H4 (cell line): ENCODE data around the gene ERC2. TPM values are rescaled to one million over a fixed set of nuclear protein-coding genes. Genes with fewer than 3 reads are reported as not detected.

Experiments used
- DNase-seq: peaks from one replicate; pipeline ENCODE4 v3.0.0-alpha.2; 2015; ENCODE audit warnings: low spot score
- total RNA-seq: library from RNA; depleted of rRNA; stranded (reverse); fragments of >200 nt; shearing (Covaris generic); gene quantifications from 2 replicates; pipeline ENCODE4 v1.2.3, GENCODE V29; 2014

The ERC2 gene
- total RNA-seq, 1 experiment from 2014 or later: 1.6 TPM

DNA sequence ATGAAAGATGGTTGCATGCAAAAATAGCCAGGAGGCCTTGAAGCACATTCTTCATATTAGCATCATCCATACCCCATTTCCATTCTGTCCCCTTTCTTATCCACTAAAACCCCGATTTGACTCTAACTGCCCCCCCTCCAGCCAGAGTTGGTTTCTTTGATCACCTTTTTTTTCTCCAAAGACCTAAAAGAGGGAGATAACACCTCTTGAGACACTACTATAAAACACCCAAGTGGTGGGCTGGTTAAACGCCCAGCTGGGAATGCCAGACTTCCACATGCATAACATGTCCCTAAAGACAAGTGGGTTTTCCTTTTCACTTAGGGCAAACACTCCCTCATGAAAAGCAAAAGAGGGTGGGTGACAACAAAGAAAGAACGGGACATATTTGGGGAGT, 847.2 kb downstream of the ERC2 start:
- DNase-seq: no peak

GRCh38 chr3:55620351-55621025, 847.8 kb downstream of the ERC2 start:
- DNase-seq: peak; percentile 77

- no peak for DNase-seq
These were observed 849.0 kb downstream of the ERC2 start for GRCh38 chr3:55619046-55619808.

GRCh38 chr3:55617385-55617784, 850.9 kb downstream of the ERC2 start:
- no peak for DNase-seq

GRCh38 chr3:55616803-55617202, 851.5 kb downstream of the ERC2 start:
- DNase-seq: no peak

DNA sequence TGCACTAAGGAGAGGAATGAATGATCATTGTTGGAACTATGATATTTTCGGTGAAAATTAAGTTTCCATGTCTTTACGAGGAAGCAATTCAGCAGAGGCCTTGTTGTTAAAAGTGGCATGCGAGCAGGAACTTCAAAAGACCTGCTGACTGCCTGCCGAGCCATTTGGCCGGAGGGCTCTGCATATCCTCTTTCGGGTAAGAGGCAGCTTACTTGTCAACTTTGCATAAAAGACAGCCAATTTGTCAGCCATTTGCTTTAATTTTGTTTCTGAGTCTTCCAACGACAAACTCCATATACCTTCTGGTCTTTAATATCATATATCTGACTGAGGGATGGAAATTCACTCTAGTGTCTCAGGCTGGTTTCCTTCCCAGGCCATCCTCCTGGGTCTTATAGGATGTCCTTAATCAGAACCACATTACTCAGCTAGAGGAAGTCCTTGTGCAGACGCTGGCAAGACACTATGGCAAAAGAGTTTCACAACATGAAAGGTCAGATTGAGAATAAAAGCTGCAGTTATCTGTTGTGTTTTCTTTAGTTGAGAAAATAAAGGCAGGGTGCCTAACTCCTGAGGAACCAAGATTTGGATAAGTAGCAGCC, 852.5 kb downstream of the ERC2 start:
- no peak for DNase-seq

- no peak for DNase-seq
These were observed 853.1 kb downstream of the ERC2 start for GRCh38 chr3:55615039-55615693.

DNA sequence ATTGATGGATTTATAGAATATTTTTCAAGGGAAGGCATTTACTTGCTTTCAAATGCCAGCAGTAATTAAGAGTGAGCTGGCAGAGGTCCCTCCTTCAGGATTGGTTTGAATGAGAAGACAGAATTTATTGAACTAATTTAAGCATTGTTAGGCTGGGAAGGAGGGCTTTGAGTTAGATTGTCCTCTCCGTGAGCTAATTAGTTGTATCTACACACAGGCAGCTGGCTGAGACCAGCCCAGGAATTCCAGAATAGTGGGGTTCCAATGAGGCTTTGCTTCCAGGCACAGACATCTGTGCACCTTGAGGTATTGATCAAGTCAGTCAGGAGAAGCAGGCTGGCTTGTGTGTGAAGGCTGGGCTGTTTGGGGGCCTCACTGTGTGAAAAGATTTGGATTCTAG, 857.1 kb downstream of the ERC2 start:
- no peak for DNase-seq

GRCh38 chr3:55609230-55609827, 858.9 kb downstream of the ERC2 start:
- no peak for DNase-seq

- no peak for DNase-seq
These were observed 859.8 kb downstream of the ERC2 start for GRCh38 chr3:55608301-55608937.

GRCh38 chr3:55607844-55608243, 860.4 kb downstream of the ERC2 start:
- DNase-seq: no peak

GRCh38 chr3:55607175-55607574, 861.1 kb downstream of the ERC2 start:
- DNase-seq: no peak

GRCh38 chr3:55605443-55606236, 862.6 kb downstream of the ERC2 start:
- DNase-seq: no peak

DNA sequence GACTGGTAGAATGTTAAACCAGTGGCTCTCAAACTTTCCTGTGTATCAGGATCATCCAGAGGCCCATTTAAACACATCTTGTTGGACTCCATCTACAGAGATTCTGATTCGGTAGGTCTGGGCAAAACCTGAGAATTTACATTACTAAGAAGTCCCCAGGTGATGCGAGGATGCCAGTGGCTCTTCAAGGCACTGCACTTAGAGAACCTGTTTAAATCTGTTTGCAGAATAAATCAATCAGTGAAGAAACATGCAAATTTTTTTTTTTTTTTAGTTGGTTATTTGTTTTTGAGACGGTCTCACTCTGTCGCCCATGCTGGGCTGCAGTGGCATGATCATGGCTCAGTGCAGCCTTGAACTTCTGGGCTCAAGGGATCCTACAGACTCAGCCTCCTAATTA, 863.4 kb downstream of the ERC2 start:
- no peak for DNase-seq

DNA sequence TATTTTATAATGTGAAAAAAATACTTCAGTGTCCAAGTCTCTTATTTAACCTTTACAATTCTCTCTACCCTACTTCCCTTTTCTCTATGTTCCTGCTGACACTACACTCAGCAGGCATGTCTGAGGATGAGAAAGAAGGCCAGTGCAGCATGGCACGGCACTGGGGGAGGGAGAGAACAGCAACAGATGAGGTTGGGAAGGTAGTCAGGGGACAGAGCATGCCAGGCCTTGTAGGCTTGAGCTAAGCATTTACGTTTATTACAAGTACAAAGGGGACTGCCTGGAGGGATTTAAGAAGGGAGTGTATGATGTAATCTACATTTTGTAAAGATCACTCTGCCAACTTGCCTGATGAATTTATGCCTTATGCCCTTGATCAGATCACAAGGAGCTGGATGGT, 863.9 kb downstream of the ERC2 start:
- no peak for DNase-seq

DNA sequence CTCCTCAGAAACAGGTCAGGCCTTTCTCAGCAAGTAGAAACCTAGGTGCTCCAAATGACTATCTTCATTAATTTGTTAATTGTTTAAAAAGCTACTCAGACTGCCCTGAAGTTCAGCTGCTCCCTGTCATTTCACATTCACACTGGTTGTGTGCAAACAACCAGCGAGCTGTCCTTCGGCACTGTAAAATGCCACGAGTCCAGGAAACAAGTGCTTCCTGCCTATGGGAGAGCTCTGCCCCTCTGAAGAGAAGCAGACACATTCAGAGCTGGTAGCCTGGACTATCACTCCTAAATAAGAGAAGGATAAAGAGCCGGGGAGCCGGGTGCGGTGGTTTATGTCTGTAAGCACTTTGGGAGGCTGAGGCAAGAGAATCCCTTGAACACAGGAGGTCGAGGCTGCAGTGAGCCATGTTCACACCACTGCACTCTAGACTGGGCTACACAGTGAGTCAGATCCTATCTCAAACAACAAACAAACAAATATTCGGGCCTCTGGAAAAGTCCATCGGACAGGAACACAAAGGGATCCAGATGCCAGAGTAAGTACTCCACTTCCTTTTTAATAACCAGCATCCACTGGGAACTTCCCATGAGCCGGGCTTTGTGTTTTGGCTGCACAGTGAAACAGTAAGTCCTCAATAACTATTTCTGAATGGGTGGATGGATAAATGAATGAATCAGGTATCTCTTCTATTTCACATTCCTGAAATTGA, 866.7 kb downstream of the ERC2 start:
- no peak for DNase-seq

DNA sequence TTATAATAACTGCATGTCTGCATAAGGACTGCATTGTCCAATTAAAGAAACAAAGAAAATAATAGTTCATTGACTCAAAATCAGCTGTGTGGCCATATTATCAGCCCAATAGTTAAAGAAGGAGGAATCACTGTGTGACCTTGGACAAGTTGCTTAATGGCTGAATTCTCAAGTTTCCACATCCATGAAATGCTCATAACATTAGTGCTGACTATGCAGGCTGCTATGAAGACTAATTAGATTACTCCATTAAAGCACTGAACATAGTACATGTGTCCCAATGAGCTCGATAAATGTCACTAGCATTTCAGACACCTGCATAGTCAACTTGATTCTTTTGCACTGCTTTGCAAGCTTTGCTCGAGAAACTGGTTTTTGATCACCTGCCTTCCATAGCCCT, 870.0 kb downstream of the ERC2 start:
- no peak for DNase-seq

GRCh38 chr3:55597641-55598040, 870.6 kb downstream of the ERC2 start:
- no peak for DNase-seq

GRCh38 chr3:55596212-55596611, 872.1 kb downstream of the ERC2 start:
- DNase-seq: no peak

DNA sequence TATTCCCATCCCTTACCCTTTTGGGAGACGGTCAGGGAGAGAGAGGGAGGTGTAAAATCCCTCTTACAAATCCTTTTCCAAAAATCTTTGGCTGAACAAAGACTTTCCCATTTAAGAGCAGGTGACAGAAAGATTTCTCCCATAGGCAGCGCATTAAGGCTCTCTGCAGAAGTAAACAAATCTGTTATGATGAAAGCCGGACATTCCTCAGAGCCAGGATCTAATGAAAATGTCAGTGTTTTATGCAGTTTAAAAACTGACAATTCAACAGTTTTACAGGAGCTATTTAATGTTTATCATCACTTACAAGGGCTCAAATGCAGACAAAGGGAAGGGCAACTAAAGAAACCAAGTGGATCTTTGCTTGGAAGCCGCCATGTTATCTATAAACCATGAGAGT, 872.8 kb downstream of the ERC2 start:
- DNase-seq: no peak
